Neural progenitor cell (in vitro differentiated cells): ENCODE results near the gene SPTSSB.

ENCODE experiments used
- EZH2 ChIP-seq: fragments of 200-600 bp; sonication (generic); IDR thresholded peaks from 2 replicates; pipeline ENCODE4 v1.6.1; 2017; ENCODE audit warnings: antibody characterized with exemption, mild to moderate bottlenecking, moderate library complexity
- EZH2phosphoT487 ChIP-seq: fragments of 200-600 bp; sonication (generic); IDR thresholded peaks from 2 replicates; pipeline ENCODE4 v1.6.1; 2017; ENCODE audit warnings: antibody characterized with exemption
- TF ChIP-seq, protein P1 (sequence below): fragments of 200-600 bp; sonication (generic); IDR thresholded peaks from 2 replicates; pipeline ENCODE4 v1.5.1; 2017; ENCODE audit warnings: antibody characterized with exemption, mild to moderate bottlenecking

- TF ChIP-seq EZH2 (no peak), EZH2phosphoT487 (no peak)
- TF ChIP-seq, protein P1, sequence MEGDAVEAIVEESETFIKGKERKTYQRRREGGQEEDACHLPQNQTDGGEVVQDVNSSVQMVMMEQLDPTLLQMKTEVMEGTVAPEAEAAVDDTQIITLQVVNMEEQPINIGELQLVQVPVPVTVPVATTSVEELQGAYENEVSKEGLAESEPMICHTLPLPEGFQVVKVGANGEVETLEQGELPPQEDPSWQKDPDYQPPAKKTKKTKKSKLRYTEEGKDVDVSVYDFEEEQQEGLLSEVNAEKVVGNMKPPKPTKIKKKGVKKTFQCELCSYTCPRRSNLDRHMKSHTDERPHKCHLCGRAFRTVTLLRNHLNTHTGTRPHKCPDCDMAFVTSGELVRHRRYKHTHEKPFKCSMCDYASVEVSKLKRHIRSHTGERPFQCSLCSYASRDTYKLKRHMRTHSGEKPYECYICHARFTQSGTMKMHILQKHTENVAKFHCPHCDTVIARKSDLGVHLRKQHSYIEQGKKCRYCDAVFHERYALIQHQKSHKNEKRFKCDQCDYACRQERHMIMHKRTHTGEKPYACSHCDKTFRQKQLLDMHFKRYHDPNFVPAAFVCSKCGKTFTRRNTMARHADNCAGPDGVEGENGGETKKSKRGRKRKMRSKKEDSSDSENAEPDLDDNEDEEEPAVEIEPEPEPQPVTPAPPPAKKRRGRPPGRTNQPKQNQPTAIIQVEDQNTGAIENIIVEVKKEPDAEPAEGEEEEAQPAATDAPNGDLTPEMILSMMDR = no peak
These were observed 22.0 kb upstream of the SPTSSB start for GRCh38 chr3:161393310-161393709.
